A673 (cell line): ENCODE measurements around the gene DLG5.

ENCODE experiments used
- EZH2 ChIP-seq: fragments of 200-600 bp; sonication (generic); IDR thresholded peaks from 2 replicates; pipeline ENCODE4 v1.6.1; 2017; ENCODE audit warnings: borderline replicate concordance, low read depth, mild to moderate bottlenecking, mixed read lengths, antibody characterized with exemption, low read length; ENCODE audit not compliant: poor library complexity, severe bottlenecking
- TF ChIP-seq, protein P1 (sequence below): fragments of 300-800, 200-600 bp; sonication (generic); conservative IDR thresholded peaks from 2 replicates; pipeline ENCODE4 v1.5.1; 2017; ENCODE audit warnings: low read depth, mild to moderate bottlenecking, antibody characterized with exemption, low read length, moderate library complexity, mixed read lengths

- TF ChIP-seq, protein P1, sequence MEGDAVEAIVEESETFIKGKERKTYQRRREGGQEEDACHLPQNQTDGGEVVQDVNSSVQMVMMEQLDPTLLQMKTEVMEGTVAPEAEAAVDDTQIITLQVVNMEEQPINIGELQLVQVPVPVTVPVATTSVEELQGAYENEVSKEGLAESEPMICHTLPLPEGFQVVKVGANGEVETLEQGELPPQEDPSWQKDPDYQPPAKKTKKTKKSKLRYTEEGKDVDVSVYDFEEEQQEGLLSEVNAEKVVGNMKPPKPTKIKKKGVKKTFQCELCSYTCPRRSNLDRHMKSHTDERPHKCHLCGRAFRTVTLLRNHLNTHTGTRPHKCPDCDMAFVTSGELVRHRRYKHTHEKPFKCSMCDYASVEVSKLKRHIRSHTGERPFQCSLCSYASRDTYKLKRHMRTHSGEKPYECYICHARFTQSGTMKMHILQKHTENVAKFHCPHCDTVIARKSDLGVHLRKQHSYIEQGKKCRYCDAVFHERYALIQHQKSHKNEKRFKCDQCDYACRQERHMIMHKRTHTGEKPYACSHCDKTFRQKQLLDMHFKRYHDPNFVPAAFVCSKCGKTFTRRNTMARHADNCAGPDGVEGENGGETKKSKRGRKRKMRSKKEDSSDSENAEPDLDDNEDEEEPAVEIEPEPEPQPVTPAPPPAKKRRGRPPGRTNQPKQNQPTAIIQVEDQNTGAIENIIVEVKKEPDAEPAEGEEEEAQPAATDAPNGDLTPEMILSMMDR: no peak
- no peak for TF ChIP-seq EZH2
These were observed 70.0 kb downstream of the DLG5 start for GRCh38 chr10:77856566-77856965.
